Osteocyte (in vitro differentiated cells): ENCODE results near the gene RIMKLA. TPM values are rescaled to one million over a fixed set of nuclear protein-coding genes. Genes with fewer than 3 reads are reported as not detected.

ENCODE experiments used
- DNase-seq: peaks from one replicate; pipeline ENCODE4 v3.0.0; 2021; ENCODE audit warnings: mixed read lengths; ENCODE audit not compliant: unreplicated experiment; ENCODE audit errors: extremely low spot score
- H3K27ac Mint-ChIP-seq: one replicate; pipeline ENCODE4 v1.8.0; 2021; ENCODE audit warnings: mild to moderate bottlenecking, mixed read lengths; ENCODE audit not compliant: unreplicated experiment
- H3K27me3 Mint-ChIP-seq: one replicate; pipeline ENCODE4 v1.8.0; 2021; ENCODE audit warnings: mixed read lengths; ENCODE audit not compliant: unreplicated experiment
- H3K36me3 Mint-ChIP-seq: one replicate; pipeline ENCODE4 v1.8.0; 2021; ENCODE audit warnings: mixed read lengths; ENCODE audit not compliant: unreplicated experiment
- H3K4me1 Mint-ChIP-seq: one replicate; pipeline ENCODE4 v1.8.0; 2021; ENCODE audit warnings: mixed read lengths; ENCODE audit not compliant: unreplicated experiment
- H3K4me3 Mint-ChIP-seq: one replicate; pipeline ENCODE4 v1.8.0; 2021; ENCODE audit warnings: mild to moderate bottlenecking, moderate library complexity, mixed read lengths; ENCODE audit not compliant: unreplicated experiment
- H3K9me3 Mint-ChIP-seq: one replicate; pipeline ENCODE4 v1.8.0; 2021; ENCODE audit warnings: mixed read lengths; ENCODE audit not compliant: unreplicated experiment
- CTCF ChIP-seq: fragments of 200-600 bp; sonication (generic); IDR thresholded peaks from 2 replicates; pipeline ENCODE4 v1.5.0; 2021; ENCODE audit warnings: antibody characterized with exemption, mild to moderate bottlenecking, moderate library complexity
- total RNA-seq: library from RNA; stranded (reverse); gene quantifications from 2 replicates; pipeline ENCODE4 v1.2.1, GENCODE V29; 2021

RIMKLA gene
- total RNA-seq, 1 donor from 2014 or later: not detected

- Mint-ChIP-seq H3K9me3 (no peaks in the 10 kb centered on the region), H3K4me1 (peaks cover 21% of the 10 kb centered on the region), H3K27me3 (peaks cover 30% of the 10 kb centered on the region), H3K4me3 (no peak overlapping the region), H3K36me3 (peaks cover 6% of the 10 kb centered on the region), H3K27ac (no peak overlapping the region)
- no peak for DNase-seq
- no peak for TF ChIP-seq CTCF
These were observed 72.8 kb downstream of the RIMKLA start for GRCh38 chr1:42453386-42453785.

GRCh38 chr1:42454403-42454802, 73.8 kb downstream of the RIMKLA start:
- peaks cover 12% of the 10 kb centered on the region for H3K36me3 Mint-ChIP-seq
- H3K9me3 Mint-ChIP-seq: no peaks in the 10 kb centered on the region
- H3K4me1 Mint-ChIP-seq: peaks cover 21% of the 10 kb centered on the region
- H3K27ac Mint-ChIP-seq: no peak overlapping the region
- TF ChIP-seq CTCF: no peak
- H3K27me3 Mint-ChIP-seq: peaks cover 25% of the 10 kb centered on the region
- no peak for DNase-seq
- peak overlapping the region; percentile 34 for H3K4me3 Mint-ChIP-seq

GRCh38 chr1:42456010-42456753, 75.6 kb downstream of the RIMKLA start, which contains the start of the genes PPCS and ZMYND12:
TSS of gene PPCS (plus strand) at chr1:42456543. CDS start at chr1:42456566, 23 bp downstream.
TSS of gene ZMYND12 (minus strand) at chr1:42456022. CDS start at chr1:42455997, 25 bp downstream.
- DNase-seq: peak; percentile 90
- H3K9me3 Mint-ChIP-seq: no peaks in the 10 kb centered on the region

GRCh38 chr1:42456754-42457089, 76.1 kb downstream of the RIMKLA start:
- H3K4me3 Mint-ChIP-seq: peak overlapping the region; percentile 92
- peaks cover 22% of the 10 kb centered on the region for H3K4me1 Mint-ChIP-seq
- DNase-seq: no peak
- peaks cover 16% of the 10 kb centered on the region for H3K36me3 Mint-ChIP-seq
- no peak for TF ChIP-seq CTCF
- peak overlapping the region; percentile 96 for H3K27ac Mint-ChIP-seq
- no peaks in the 10 kb centered on the region for H3K9me3 Mint-ChIP-seq
- peaks cover 11% of the 10 kb centered on the region for H3K27me3 Mint-ChIP-seq

More at GRCh38 chr1:42456010-42456753, 75.6 kb downstream of the RIMKLA start, which contains the start of the genes PPCS and ZMYND12:
- peak within 1 kb of the TSS; percentile 96 for H3K27ac Mint-ChIP-seq
- H3K4me3 Mint-ChIP-seq: peak within 1 kb of the TSS; percentile 92
- TF ChIP-seq CTCF: peak; percentile 3
- H3K36me3 Mint-ChIP-seq: peaks cover 16% of the 10 kb centered on the region
- peaks cover 21% of the 10 kb centered on the region for H3K4me1 Mint-ChIP-seq
- peaks cover 13% of the 10 kb centered on the region for H3K27me3 Mint-ChIP-seq

- Mint-ChIP-seq H3K27ac (no peak overlapping the region), H3K36me3 (peaks cover 16% of the 10 kb centered on the region), H3K4me1 (peaks cover 37% of the 10 kb centered on the region), H3K9me3 (no peaks in the 10 kb centered on the region), H3K27me3 (no peaks in the 10 kb centered on the region), H3K4me3 (no peak overlapping the region)
- no peak for TF ChIP-seq CTCF
- no peak for DNase-seq
These were observed 80.6 kb downstream of the RIMKLA start for GRCh38 chr1:42461196-42461595.
